Measurements from ENCODE around the gene CRADD.

DNA sequence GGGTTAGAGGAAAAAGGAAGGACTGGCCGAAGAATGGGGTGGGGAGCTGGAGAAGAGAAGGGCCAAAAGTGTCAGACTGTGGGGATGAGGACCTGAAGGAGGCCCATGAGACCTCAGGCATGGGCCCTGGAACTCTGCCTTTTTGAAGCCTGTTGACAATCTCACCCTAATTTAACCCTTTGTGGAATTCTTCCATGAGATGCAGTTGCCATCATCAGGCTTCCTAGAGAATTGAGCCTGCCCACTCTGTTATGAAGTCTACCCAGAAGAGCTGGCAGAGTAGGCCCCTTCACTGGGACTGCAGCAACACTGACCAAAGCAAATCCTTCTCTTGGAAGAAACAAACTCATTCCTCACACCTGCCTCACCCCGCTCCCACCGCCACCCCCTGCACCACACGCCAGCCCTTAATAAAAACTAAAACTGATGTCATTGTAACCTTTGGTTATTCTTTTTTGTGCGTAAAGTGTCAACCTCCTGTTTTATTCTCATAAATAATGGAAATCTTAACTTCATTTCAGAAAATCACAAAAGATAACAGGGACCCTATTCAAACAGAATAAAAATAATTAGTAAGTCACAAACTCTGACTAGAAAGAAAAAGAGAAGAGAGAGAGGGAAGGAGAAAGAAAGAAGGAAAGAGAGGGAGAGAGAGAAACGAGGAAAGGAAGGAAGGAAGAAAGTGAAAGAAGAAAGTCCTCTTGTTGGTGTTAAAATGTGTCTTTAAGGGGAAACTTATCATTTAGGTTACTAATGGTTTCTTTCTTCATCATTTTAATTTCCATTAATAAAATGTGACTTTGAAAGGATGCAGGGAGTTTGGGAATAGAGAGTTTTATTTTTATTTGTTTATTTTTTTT, 61.3 kb downstream of the CRADD start:
- TF ChIP-seq EP300 (IDR thresholded peaks at IDR 0.05) (no peak), POLR2A (IDR thresholded peaks at IDR 0.05; ENCODE audit: low read depth) (no peak)
- TF ChIP-seq, protein P1, sequence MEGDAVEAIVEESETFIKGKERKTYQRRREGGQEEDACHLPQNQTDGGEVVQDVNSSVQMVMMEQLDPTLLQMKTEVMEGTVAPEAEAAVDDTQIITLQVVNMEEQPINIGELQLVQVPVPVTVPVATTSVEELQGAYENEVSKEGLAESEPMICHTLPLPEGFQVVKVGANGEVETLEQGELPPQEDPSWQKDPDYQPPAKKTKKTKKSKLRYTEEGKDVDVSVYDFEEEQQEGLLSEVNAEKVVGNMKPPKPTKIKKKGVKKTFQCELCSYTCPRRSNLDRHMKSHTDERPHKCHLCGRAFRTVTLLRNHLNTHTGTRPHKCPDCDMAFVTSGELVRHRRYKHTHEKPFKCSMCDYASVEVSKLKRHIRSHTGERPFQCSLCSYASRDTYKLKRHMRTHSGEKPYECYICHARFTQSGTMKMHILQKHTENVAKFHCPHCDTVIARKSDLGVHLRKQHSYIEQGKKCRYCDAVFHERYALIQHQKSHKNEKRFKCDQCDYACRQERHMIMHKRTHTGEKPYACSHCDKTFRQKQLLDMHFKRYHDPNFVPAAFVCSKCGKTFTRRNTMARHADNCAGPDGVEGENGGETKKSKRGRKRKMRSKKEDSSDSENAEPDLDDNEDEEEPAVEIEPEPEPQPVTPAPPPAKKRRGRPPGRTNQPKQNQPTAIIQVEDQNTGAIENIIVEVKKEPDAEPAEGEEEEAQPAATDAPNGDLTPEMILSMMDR (IDR thresholded peaks at IDR 0.05) = no peak
